PC-3 (cell line): ENCODE data around the gene ATF2. TPM values are rescaled to one million over a fixed set of nuclear protein-coding genes. Genes with fewer than 3 reads are reported as not detected.

Source experiments
- ATAC-seq: fragments of 200-7000 bp; cut with Tn5 transposase; 2 replicates; pipeline ENCODE4 v1.9.1; 2020; ENCODE audit warnings: mild to moderate bottlenecking, moderate library complexity
- BruUV-seq: library from RNA; stranded (reverse); fragments of 400-500 nt; replicated peaks from 2 replicates; lab custom pipeline; 2021; lab: Mats Ljungman, UMichigan
- CTCF ChIA-PET: fragments of 300-600 bp; sonication (Branson Sonifier 250); formaldehyde crosslinking; loops from one replicate; lab custom pipeline; 2022; ENCODE audit warnings: antibody characterized with exemption; lab: Charles Lee
- POLR2A ChIA-PET: fragments of 300-600 bp; sonication (Branson Sonifier 250); formaldehyde crosslinking; loops from one replicate; lab custom pipeline; 2022; ENCODE audit warnings: antibody characterized with exemption; ENCODE audit not compliant: unreplicated experiment; lab: Charles Lee
- DNase-seq: peaks from one replicate; pipeline ENCODE4 v3.0.0-alpha.2; 2015
- H2AFZ ChIP-seq: fragments of 300-600 bp; sonication (generic); 2 replicates; pipeline ENCODE4 v1.6.0; 2016; ENCODE audit warnings: antibody characterized with exemption, low read length
- H3F3A ChIP-seq: fragments of 300-600 bp; sonication (generic); one replicate; pipeline ENCODE4 v1.6.0; 2017; ENCODE audit warnings: antibody characterized with exemption, low read length, control low read depth, mild to moderate bottlenecking; ENCODE audit not compliant: unreplicated experiment
- H3K27ac ChIP-seq: fragments of 300-600 bp; sonication (generic); 2 replicates; pipeline ENCODE4 v1.5.1; 2016; ENCODE audit warnings: mild to moderate bottlenecking, low read length
- H3K27me3 ChIP-seq: fragments of 300-600 bp; sonication (generic); 2 replicates; pipeline ENCODE4 v1.6.1; 2016; ENCODE audit warnings: low read length, mixed read lengths
- H3K36me3 ChIP-seq: fragments of 300-600 bp; sonication (generic); 2 replicates; pipeline ENCODE4 v1.6.1; 2016; ENCODE audit warnings: low read depth, mixed run types, low read length, mixed read lengths
- H3K4me1 ChIP-seq: fragments of 300-600 bp; sonication (generic); 2 replicates; pipeline ENCODE4 v1.5.1; 2016; ENCODE audit warnings: low read length; ENCODE audit not compliant: insufficient read depth
- H3K4me2 ChIP-seq: fragments of 300-600 bp; sonication (generic); 2 replicates; pipeline ENCODE4 v1.6.0; 2016; ENCODE audit warnings: low read length
- H3K4me3 ChIP-seq: fragments of 300-600 bp; sonication (generic); 2 replicates; pipeline ENCODE4 v1.5.1; 2016; ENCODE audit warnings: mild to moderate bottlenecking, low read length, mixed read lengths
- H3K79me2 ChIP-seq: fragments of 300-600 bp; sonication (generic); 2 replicates; pipeline ENCODE4 v1.6.1; 2017; ENCODE audit warnings: low read length, mixed read lengths
- H3K9ac ChIP-seq: fragments of 300-600 bp; sonication (generic); 2 replicates; pipeline ENCODE4 v1.6.0; 2016; ENCODE audit warnings: mild to moderate bottlenecking, low read length
- H3K9me2 ChIP-seq: fragments of 300-600 bp; sonication (generic); replicated peaks from 2 replicates; pipeline ENCODE4 v1.6.1; 2016; ENCODE audit warnings: mixed run types, low read length, mixed read lengths
- H3K9me3 ChIP-seq: fragments of 300-600 bp; sonication (generic); 2 replicates; pipeline ENCODE4 v1.6.1; 2016; ENCODE audit warnings: low read length, mixed read lengths
- H4K20me1 ChIP-seq: fragments of 300-600 bp; sonication (generic); 2 replicates; pipeline ENCODE4 v1.6.1; 2016; ENCODE audit warnings: low read length, mixed read lengths
- EZH2 ChIP-seq: fragments of 300-600 bp; sonication (generic); IDR thresholded peaks from one replicate; pipeline ENCODE4 v1.6.1; 2017; ENCODE audit warnings: antibody characterized with exemption, mild to moderate bottlenecking, low read length; ENCODE audit not compliant: unreplicated experiment
- EZH2phosphoT487 ChIP-seq: fragments of 300-600 bp; sonication (generic); IDR thresholded peaks from 2 replicates; pipeline ENCODE4 v1.6.1; 2018; ENCODE audit warnings: mild to moderate bottlenecking, antibody characterized with exemption, low read length, borderline replicate concordance
- intact Hi-C: fragments of 100-400 bp; cut with micrococcal nuclease; formaldehyde crosslinking; loops from 2 replicates; pipeline ENCODE4 v1.9.0; 2023
- total RNA-seq: library from RNA; depleted of rRNA; stranded (reverse); fragments of >200 nt; gene quantifications from 2 replicates; pipeline ENCODE4 v1.2.3, GENCODE V29; 2014
- TF ChIP-seq, protein P1 (sequence below): fragments of 300-600 bp; sonication (generic); conservative IDR thresholded peaks from 2 replicates; pipeline ENCODE4 v1.5.1; 2017; ENCODE audit warnings: antibody characterized with exemption, low read depth, mild to moderate bottlenecking, low read length

ATF2 gene
- total RNA-seq, 1 experiment from 2014 or later, result 12.6 TPM

DNA sequence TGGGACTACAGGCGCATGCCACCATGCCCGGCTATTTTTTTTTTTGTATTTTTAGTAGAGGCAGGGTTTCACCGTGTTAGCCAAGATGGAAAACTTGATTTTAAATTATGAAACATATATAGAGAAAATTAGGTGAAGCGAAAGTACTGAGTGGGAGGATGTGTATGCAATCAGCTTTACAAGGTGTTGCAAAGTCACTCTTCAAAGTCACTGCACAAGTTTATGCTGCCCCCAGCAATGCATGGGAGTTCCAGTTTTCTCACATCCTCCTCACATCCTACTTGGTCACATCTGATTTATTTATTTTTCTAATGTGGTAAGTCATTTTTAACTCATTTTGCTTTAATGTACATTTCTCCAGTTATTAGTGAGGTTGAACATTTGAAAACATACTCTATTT is 113.7 kb downstream of the ATF2 start:
- no peak for DNase-seq
- Histone ChIP-seq H2AFZ (no peak overlapping the region), H3K79me2 (no peaks in the 10 kb centered on the region), H3K27me3 (no peaks in the 10 kb centered on the region), H3K4me2 (no peak overlapping the region), H3K4me3 (no peak overlapping the region), H3F3A (no peaks in the 10 kb centered on the region), H3K36me3 (no peaks in the 10 kb centered on the region), H4K20me1 (no peaks in the 10 kb centered on the region), H3K9me2 (no peaks in the 10 kb centered on the region), H3K4me1 (no peaks in the 10 kb centered on the region), H3K9me3 (no peaks in the 10 kb centered on the region), H3K9ac (no peak overlapping the region), H3K27ac (no peak overlapping the region)
- ChIA-PET POLR2A (no interaction called here), CTCF (no interaction called here)
- TF ChIP-seq, protein P1, sequence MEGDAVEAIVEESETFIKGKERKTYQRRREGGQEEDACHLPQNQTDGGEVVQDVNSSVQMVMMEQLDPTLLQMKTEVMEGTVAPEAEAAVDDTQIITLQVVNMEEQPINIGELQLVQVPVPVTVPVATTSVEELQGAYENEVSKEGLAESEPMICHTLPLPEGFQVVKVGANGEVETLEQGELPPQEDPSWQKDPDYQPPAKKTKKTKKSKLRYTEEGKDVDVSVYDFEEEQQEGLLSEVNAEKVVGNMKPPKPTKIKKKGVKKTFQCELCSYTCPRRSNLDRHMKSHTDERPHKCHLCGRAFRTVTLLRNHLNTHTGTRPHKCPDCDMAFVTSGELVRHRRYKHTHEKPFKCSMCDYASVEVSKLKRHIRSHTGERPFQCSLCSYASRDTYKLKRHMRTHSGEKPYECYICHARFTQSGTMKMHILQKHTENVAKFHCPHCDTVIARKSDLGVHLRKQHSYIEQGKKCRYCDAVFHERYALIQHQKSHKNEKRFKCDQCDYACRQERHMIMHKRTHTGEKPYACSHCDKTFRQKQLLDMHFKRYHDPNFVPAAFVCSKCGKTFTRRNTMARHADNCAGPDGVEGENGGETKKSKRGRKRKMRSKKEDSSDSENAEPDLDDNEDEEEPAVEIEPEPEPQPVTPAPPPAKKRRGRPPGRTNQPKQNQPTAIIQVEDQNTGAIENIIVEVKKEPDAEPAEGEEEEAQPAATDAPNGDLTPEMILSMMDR, result no peak
- TF ChIP-seq EZH2 (no peak), EZH2phosphoT487 (no peak)
- no TSS peak for BruUV-seq
- no peak for ATAC-seq
- intact Hi-C loops, result no loop called here

DNA sequence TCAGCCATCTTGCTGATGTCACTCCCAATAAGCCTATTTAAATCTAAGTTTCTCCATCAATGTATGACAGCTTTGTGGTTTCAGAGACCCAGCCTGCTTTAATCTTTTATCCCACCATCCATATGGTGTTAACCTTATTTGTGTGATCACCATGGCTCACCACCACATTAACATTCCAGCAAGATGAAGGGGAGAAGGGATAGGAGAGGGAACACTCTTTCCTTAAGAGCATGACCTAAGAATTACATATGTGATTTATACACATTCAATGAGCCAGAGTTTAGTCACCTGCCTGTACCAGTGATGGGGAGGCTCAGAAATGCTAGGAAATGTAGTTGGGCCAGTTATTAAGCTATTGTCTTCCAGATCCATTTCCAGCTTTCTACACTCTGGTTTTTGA is 118.3 kb downstream of the ATF2 start:
- no peaks in the 10 kb centered on the region for H3K27me3 ChIP-seq
- intact Hi-C loops, result no loop called here
- no peaks in the 10 kb centered on the region for H3K36me3 ChIP-seq
- TF ChIP-seq, protein P1, result no peak
- TF ChIP-seq EZH2phosphoT487, result no peak
- TF ChIP-seq EZH2, result no peak
- H2AFZ ChIP-seq, result no peak overlapping the region
- no peak overlapping the region for H3K27ac ChIP-seq
- H3K9me3 ChIP-seq, result no peaks in the 10 kb centered on the region
- H3K9me2 ChIP-seq, result no peaks in the 10 kb centered on the region
- no peak overlapping the region for H3K9ac ChIP-seq
- POLR2A ChIA-PET, result no interaction called here
- no peaks in the 10 kb centered on the region for H4K20me1 ChIP-seq
- no peaks in the 10 kb centered on the region for H3K4me1 ChIP-seq
- H3K79me2 ChIP-seq, result no peaks in the 10 kb centered on the region
- H3K4me2 ChIP-seq, result no peak overlapping the region
- ATAC-seq (no peak), DNase-seq (peak; percentile 19)
- no TSS peak for BruUV-seq
- H3K4me3 ChIP-seq, result no peak overlapping the region
- H3F3A ChIP-seq, result no peaks in the 10 kb centered on the region
- CTCF ChIA-PET, result no interaction called here

DNA sequence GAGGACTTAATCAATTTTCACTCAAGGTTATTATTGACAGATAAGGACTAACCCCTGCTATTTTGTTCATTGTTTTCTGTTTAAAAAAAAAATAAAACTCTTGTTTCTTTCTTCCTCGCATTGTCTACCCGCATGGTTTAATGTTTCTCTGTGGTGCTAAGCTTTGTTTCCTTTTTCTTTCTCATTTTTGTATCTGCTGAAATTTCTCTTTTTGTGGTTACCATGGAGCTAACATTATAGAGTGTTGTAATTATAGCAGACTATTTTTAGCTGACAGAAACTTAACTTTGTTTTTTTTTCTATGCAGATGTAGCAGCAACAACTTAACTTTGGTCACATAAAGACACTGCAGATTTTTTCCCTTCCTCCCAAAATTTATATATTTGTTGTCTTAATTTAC is 119.7 kb downstream of the ATF2 start:
- H3K9ac ChIP-seq, result no peak overlapping the region
- H4K20me1 ChIP-seq, result no peaks in the 10 kb centered on the region
- H3F3A ChIP-seq, result no peaks in the 10 kb centered on the region
- no peak overlapping the region for H3K27ac ChIP-seq
- POLR2A ChIA-PET, result no interaction called here
- TF ChIP-seq, protein P1, result no peak
- no peak for TF ChIP-seq EZH2
- TF ChIP-seq EZH2phosphoT487, result no peak
- no peaks in the 10 kb centered on the region for H3K79me2 ChIP-seq
- H3K27me3 ChIP-seq, result no peaks in the 10 kb centered on the region
- ATAC-seq, result no peak
- H3K4me1 ChIP-seq, result no peaks in the 10 kb centered on the region
- H3K4me3 ChIP-seq, result no peak overlapping the region
- intact Hi-C loops, result no loop called here
- no peaks in the 10 kb centered on the region for H3K9me3 ChIP-seq
- H2AFZ ChIP-seq, result no peak overlapping the region
- BruUV-seq, result no TSS peak
- no peaks in the 10 kb centered on the region for H3K9me2 ChIP-seq
- no peaks in the 10 kb centered on the region for H3K36me3 ChIP-seq
- no peak overlapping the region for H3K4me2 ChIP-seq
- CTCF ChIA-PET, result no interaction called here
- DNase-seq, result no peak
